PC-9 (cell line): ENCODE measurements around the gene DAPK1. TPM values are rescaled to one million over a fixed set of nuclear protein-coding genes. Genes with fewer than 3 reads are reported as not detected.

Experiments
- BruUV-seq: library from RNA; stranded (reverse); fragments of 400-500 nt; replicated peaks from 2 replicates; lab custom pipeline; 2021; lab: Mats Ljungman, UMichigan
- CTCF ChIA-PET: fragments of 300-600 bp; sonication (Branson Sonifier 250); formaldehyde crosslinking; loops from one replicate; lab custom pipeline; 2022; ENCODE audit warnings: antibody characterized with exemption; lab: Charles Lee
- POLR2A ChIA-PET: fragments of 300-600 bp; sonication (Branson Sonifier 250); formaldehyde crosslinking; loops from one replicate; lab custom pipeline; 2022; ENCODE audit warnings: antibody characterized with exemption; ENCODE audit not compliant: unreplicated experiment; lab: Charles Lee
- DNase-seq, 2 experiments: peaks; one replicate each; pipeline versions ENCODE4 v3.0.0 to v3.0.0-alpha.2; 2015 to 2022; ENCODE audit warnings: mixed read lengths in 1 of 2
- H2AFZ ChIP-seq: fragments of 200-600 bp; sonication (generic); 2 replicates; pipeline ENCODE4 v1.8.1; 2017; ENCODE audit warnings: antibody characterized with exemption
- H3F3A ChIP-seq: fragments of 200-600 bp; sonication (generic); 2 replicates; pipeline ENCODE4 v1.8.1; 2017; ENCODE audit warnings: antibody characterized with exemption, mild to moderate bottlenecking, low read depth; ENCODE audit not compliant: insufficient read depth
- H3K27ac ChIP-seq: fragments of 200-600 bp; sonication (generic); 2 replicates; pipeline ENCODE4 v1.6.1; 2016; ENCODE audit warnings: mixed run types
- H3K27me3 ChIP-seq: fragments of 200-600 bp; sonication (generic); 2 replicates; pipeline ENCODE4 v1.6.1; 2016; ENCODE audit warnings: low read depth, mixed run types; ENCODE audit not compliant: insufficient read depth
- H3K36me3 ChIP-seq: fragments of 200-600 bp; sonication (generic); 2 replicates; pipeline ENCODE4 v1.6.1; 2016; ENCODE audit warnings: low read depth, mixed run types
- H3K4me1 ChIP-seq: fragments of 200-600 bp; sonication (generic); replicated peaks from 2 replicates; pipeline ENCODE4 v1.6.1; 2016; ENCODE audit warnings: mixed run types; ENCODE audit not compliant: insufficient read depth
- H3K4me2 ChIP-seq: fragments of 200-600 bp; sonication (generic); 2 replicates; pipeline ENCODE4 v1.6.1; 2017; ENCODE audit warnings: mixed run types
- H3K4me3 ChIP-seq: fragments of 200-600 bp; sonication (generic); 2 replicates; pipeline ENCODE4 v1.6.1; 2016; ENCODE audit warnings: mixed run types
- H3K79me2 ChIP-seq: fragments of 200-600 bp; sonication (generic); 2 replicates; pipeline ENCODE4 v1.6.1; 2017; ENCODE audit warnings: low read depth, mixed run types
- H3K9me2 ChIP-seq: fragments of 200-600 bp; sonication (generic); 2 replicates; pipeline ENCODE4 v1.8.1; 2017; ENCODE audit warnings: mild to moderate bottlenecking; ENCODE audit not compliant: insufficient read depth
- H3K9me3 ChIP-seq: fragments of 200-600 bp; sonication (generic); 2 replicates; pipeline ENCODE4 v1.8.1; 2016; ENCODE audit warnings: low read depth; ENCODE audit not compliant: insufficient read depth
- H4K20me1 ChIP-seq: fragments of 200-600 bp; sonication (generic); 2 replicates; pipeline ENCODE4 v1.8.1; 2017; ENCODE audit not compliant: insufficient read depth
- CTCF ChIP-seq: fragments of 200-600 bp; sonication (generic); conservative IDR thresholded peaks from 2 replicates; pipeline ENCODE4 v1.6.1; 2017; ENCODE audit warnings: mixed run types, antibody characterized with exemption, mild to moderate bottlenecking, moderate library complexity
- EZH2 ChIP-seq: fragments of 200-600 bp; sonication (generic); IDR thresholded peaks from 2 replicates; pipeline ENCODE4 v1.8.0; 2017; ENCODE audit warnings: antibody characterized with exemption, low read depth
- intact Hi-C: fragments of 100-400 bp; cut with micrococcal nuclease; formaldehyde crosslinking; loops from one replicate; pipeline ENCODE4 v1.10.0; 2022; ENCODE audit not compliant: unreplicated experiment
- total RNA-seq: library from RNA; stranded (reverse); gene quantifications from 2 replicates; pipeline ENCODE4 v1.2.3, GENCODE V29; 2021

DAPK1 gene
- total RNA-seq, 1 experiment from 2014 or later: 100 TPM

GRCh38 chr9:87753313-87753712 lies 255.6 kb downstream of the DAPK1 start:
- Histone ChIP-seq H3K4me1 (no peaks in the 10 kb centered on the region), H3K9me2 (no peaks in the 10 kb centered on the region), H3K4me3 (no peak overlapping the region), H3K27me3 (no peaks in the 10 kb centered on the region), H3K36me3 (no peaks in the 10 kb centered on the region), H3K27ac (no peak overlapping the region), H4K20me1 (no peaks in the 10 kb centered on the region), H3K4me2 (no peak overlapping the region), H2AFZ (no peak overlapping the region), H3F3A (no peaks in the 10 kb centered on the region), H3K79me2 (no peaks in the 10 kb centered on the region), H3K9me3 (no peaks in the 10 kb centered on the region; the same call in 1 of the 2 replicates)
- TF ChIP-seq CTCF (no peak), EZH2 (no peak)
- DNase-seq: no peak
- intact Hi-C loops: no loop called here
- CTCF ChIA-PET: no interaction called here
- POLR2A ChIA-PET: no interaction called here
- BruUV-seq: no TSS peak

Other genes with a start within 250 kb of the DAPK1 start
- 82.6 and 105 TPM in 2 replicates for gene CTSL, start 228.3 kb downstream of the DAPK1 start, total RNA-seq